Neural crest cell (in vitro differentiated cells): ENCODE data around the gene COMP. TPM values are rescaled to one million over a fixed set of nuclear protein-coding genes. Genes with fewer than 3 reads are reported as not detected.

Experiments used
- DNase-seq: peaks from one replicate; pipeline ENCODE4 v3.0.0; 2021; ENCODE audit warnings: low read depth, mixed read lengths, low spot score
- H3K27ac Mint-ChIP-seq: one replicate; pipeline ENCODE4 v1.8.0; 2021; ENCODE audit warnings: mild to moderate bottlenecking, mixed read lengths; ENCODE audit not compliant: unreplicated experiment
- H3K27me3 Mint-ChIP-seq: 2 replicates; pipeline ENCODE4 v1.8.0; 2021; ENCODE audit warnings: low read depth, mild to moderate bottlenecking, mixed read lengths
- H3K36me3 Mint-ChIP-seq: 2 replicates; pipeline ENCODE4 v1.8.0; 2021; ENCODE audit warnings: low read depth, mild to moderate bottlenecking, mixed read lengths
- H3K4me1 Mint-ChIP-seq: 2 replicates; pipeline ENCODE4 v1.8.0; 2021; ENCODE audit warnings: mixed read lengths
- H3K4me3 Mint-ChIP-seq: one replicate; pipeline ENCODE4 v1.8.0; 2021; ENCODE audit warnings: mild to moderate bottlenecking, mixed read lengths
- H3K9me3 Mint-ChIP-seq: 2 replicates; pipeline ENCODE4 v1.8.0; 2021; ENCODE audit warnings: mixed read lengths
- CTCF ChIP-seq: fragments of 200-600 bp; sonication (generic); conservative IDR thresholded peaks from 2 replicates; pipeline ENCODE4 v1.5.0; 2021; ENCODE audit warnings: antibody characterized with exemption, mild to moderate bottlenecking
- total RNA-seq: library from RNA; stranded (reverse); gene quantifications from 2 replicates; pipeline ENCODE4 v1.2.1, GENCODE V29; 2021

Gene COMP
- total RNA-seq, 1 donor from 2014 or later: not detected

DNA sequence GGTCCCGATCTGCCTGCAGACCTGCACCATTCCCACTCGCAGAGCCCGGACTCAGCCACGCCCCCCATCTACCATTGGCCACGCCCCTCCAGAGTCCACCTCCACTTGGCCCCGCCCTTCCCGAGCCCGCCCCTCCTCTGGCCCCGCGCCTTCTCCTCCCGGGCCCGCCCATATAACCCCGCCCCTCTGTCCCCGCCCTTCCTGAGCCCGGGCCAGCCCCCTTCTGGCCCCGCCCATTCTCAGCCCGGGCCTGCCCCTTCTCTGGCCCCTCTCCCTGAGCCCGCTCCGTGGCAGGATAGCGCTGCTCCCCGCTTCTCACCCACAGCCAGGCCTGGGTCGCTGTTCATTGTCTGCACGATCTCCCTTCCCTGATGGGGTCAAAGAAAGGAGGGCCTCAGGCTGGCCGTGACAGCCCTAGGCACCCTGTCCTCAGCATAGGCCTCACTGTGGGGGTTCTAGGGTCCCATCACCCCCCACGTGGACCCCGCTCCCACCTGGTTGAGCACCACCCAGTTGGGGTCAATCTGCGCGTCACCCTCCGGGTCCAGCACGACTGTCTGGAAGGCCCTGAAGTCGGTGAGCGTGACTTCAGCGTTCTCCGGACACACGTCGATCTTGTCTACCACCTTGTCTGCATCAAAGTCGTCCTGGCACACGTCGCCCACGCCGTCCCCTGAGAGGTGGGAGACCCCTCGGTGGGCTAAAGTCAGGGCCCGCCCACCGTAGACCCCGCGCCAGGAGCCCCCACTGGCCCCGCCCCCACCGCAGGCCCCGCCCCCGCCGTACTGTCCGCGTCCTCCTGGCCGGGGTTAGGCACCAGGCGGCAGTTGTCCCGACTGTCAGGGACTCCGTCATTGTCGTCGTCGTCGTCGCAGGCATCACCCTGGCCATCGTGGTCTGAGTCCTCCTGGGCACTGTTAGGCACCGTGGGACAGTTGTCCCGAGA, 5.7 kb downstream of the COMP start:
- TF ChIP-seq CTCF: no peak
- Mint-ChIP-seq H3K27ac (no peak overlapping the region), H3K36me3 (no peaks in the 10 kb centered on the region), H3K9me3 (no peaks in the 10 kb centered on the region), H3K27me3 (peaks cover 70% of the 10 kb centered on the region), H3K4me3 (peak overlapping the region; percentile 34), H3K4me1 (peaks cover 23% of the 10 kb centered on the region)
- peak; percentile 80 for DNase-seq

- H3K4me1 Mint-ChIP-seq: peaks cover 18% of the 10 kb centered on the region
- H3K36me3 Mint-ChIP-seq: no peaks in the 10 kb centered on the region
- DNase-seq: no peak
- no peaks in the 10 kb centered on the region for H3K9me3 Mint-ChIP-seq
- no peak for TF ChIP-seq CTCF
- peaks cover 67% of the 10 kb centered on the region for H3K27me3 Mint-ChIP-seq
- H3K27ac Mint-ChIP-seq: no peak overlapping the region
- H3K4me3 Mint-ChIP-seq: no peak overlapping the region
Observed at GRCh38 chr19:18784786-18785120, 6.4 kb downstream of the COMP start.

GRCh38 chr19:18783958-18784785, 6.9 kb downstream of the COMP start:
- no peak for DNase-seq
- TF ChIP-seq CTCF: no peak
- Mint-ChIP-seq H3K4me1 (peaks cover 15% of the 10 kb centered on the region), H3K36me3 (no peaks in the 10 kb centered on the region), H3K27ac (no peak overlapping the region), H3K9me3 (no peaks in the 10 kb centered on the region), H3K27me3 (peaks cover 67% of the 10 kb centered on the region), H3K4me3 (no peak overlapping the region)

DNA sequence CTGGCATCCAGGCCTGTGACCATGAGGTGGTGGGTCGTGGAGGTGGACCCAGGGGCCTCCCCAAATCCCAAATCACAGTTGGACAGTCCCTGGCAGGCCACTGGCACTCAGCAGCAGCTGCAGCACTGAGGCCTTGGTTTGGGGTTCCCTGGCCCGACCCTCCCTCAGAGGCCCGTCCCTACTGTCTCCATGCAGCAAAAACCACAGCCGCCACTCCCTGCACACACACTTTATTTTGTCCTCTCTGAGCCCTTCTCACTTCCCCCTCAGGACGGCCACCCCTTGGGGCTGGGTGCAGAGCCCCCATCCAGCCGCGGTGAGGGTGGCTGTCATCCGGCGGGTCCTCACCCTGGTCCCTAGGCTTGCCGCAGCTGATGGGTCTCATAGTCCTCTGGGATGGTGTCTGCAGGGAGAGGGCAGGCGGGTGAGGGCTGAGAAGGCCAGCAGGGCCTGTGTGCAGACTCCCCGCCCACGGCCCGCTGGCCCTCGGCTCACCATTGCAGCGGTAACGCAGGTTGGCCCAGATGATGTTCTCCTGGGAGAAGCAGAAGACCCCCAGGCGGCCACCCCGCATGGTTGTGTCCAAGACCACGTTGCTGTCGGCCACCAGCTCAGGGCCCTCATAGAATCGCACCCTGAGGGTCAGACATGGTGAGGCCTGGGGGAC, 8.4 kb downstream of the COMP start:
- H3K27me3 Mint-ChIP-seq: peaks cover 68% of the 10 kb centered on the region
- H3K4me1 Mint-ChIP-seq: peaks cover 14% of the 10 kb centered on the region
- no peak for DNase-seq
- TF ChIP-seq CTCF: no peak
- no peak overlapping the region for H3K4me3 Mint-ChIP-seq
- no peaks in the 10 kb centered on the region for H3K36me3 Mint-ChIP-seq
- H3K27ac Mint-ChIP-seq: no peak overlapping the region
- H3K9me3 Mint-ChIP-seq: no peaks in the 10 kb centered on the region

DNA sequence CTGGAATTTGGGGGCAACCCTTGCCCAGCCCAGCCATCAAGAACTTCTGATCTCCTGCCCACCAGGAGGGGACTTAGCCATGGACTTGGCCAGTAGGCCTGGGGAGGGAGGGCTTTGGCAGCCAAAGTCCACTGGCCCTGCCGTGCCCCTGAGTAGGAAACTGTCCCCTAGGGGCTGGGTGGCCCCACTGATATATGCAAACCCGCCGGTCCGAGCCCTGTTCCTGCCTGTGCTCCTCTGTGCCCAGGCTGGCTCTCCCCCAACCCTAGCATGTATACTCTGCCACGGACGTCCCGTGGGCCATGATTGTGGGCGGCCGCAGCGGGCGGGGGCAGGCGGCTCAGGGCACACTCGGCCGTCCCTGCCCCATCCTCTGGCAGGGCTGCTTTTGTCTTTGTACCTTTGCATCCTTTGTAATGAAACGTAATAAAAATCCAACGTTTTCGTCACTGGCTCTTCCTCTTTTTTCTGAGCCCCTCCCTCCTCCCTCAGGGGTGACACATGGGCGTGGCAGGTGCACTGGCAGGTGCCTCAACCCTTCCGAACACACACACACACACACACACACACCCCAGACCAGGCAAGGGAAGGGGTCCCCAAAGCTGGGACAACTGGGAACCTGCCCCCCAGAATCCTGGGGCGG, 9.1 kb downstream of the COMP start:
- Mint-ChIP-seq H3K36me3 (no peaks in the 10 kb centered on the region), H3K27ac (no peak overlapping the region), H3K27me3 (peaks cover 65% of the 10 kb centered on the region), H3K4me1 (peaks cover 11% of the 10 kb centered on the region), H3K4me3 (no peak overlapping the region), H3K9me3 (no peaks in the 10 kb centered on the region)
- no peak for DNase-seq
- no peak for TF ChIP-seq CTCF
